Fibroblast of skin of left biceps (primary cell): Measurements from ENCODE around the gene SLC19A2.
A peak's percentile ranks its signal among the peaks of the same experiment; 100 is the strongest.
"Not testable (repeated sequence)": the region's sequence is repeated elsewhere in the genome, so short reads cannot be mapped to it uniquely, and the experiment has no call there.

Experiments
- DNase-seq, 2 experiments: peaks; one replicate each; pipeline ENCODE4 v3.0.0-alpha.2; 2013; ENCODE audit warnings: low read depth in 2 of 2

Gene SLC19A2, protein sequence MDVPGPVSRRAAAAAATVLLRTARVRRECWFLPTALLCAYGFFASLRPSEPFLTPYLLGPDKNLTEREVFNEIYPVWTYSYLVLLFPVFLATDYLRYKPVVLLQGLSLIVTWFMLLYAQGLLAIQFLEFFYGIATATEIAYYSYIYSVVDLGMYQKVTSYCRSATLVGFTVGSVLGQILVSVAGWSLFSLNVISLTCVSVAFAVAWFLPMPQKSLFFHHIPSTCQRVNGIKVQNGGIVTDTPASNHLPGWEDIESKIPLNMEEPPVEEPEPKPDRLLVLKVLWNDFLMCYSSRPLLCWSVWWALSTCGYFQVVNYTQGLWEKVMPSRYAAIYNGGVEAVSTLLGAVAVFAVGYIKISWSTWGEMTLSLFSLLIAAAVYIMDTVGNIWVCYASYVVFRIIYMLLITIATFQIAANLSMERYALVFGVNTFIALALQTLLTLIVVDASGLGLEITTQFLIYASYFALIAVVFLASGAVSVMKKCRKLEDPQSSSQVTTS

GRCh38 chr1:169485431-169486280, at the start of gene SLC19A2:
Gene SLC19A2 (minus strand): TSS chr1:169485944. CDS start chr1:169485766, 178 bp downstream.
- DNase-seq: peak; percentile 99

- DNase-seq: no peak
Observed at GRCh38 chr1:169534653-169535052, 48.9 kb upstream of the SLC19A2 start.

DNA sequence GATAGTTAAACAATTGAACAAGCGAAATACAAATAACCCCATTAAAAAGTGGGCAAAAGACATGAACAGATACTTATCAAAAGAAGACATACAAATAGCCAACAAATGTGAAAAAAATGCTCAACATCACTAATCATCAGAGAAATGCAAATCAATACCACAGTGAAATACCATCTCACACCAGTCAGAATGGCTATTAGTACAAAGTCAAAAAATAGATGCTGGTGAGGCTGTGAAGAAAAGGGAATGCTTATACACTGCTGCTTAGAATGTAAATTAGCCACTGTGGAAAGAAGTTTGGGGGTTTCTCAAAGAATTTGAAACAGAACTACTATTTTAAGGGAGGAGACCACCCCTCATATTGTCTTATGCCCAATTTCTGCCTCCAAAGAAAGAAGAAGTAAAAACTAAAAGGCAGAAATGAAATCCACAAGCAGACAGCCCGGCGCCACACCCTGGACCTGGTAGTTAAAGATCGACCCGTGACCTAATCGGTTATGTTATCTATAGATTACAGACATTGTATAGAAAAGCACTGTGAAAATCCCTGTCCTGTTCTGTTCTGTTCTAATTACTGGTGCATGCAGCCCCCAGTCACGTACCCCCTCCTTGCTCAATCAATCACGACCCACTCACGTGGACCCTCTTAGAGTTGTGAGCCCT, 47.9 kb upstream of the SLC19A2 start:
- not testable (repeated sequence) for DNase-seq

- DNase-seq: no peak
Observed at GRCh38 chr1:169530448-169530847, 44.7 kb upstream of the SLC19A2 start.

DNA sequence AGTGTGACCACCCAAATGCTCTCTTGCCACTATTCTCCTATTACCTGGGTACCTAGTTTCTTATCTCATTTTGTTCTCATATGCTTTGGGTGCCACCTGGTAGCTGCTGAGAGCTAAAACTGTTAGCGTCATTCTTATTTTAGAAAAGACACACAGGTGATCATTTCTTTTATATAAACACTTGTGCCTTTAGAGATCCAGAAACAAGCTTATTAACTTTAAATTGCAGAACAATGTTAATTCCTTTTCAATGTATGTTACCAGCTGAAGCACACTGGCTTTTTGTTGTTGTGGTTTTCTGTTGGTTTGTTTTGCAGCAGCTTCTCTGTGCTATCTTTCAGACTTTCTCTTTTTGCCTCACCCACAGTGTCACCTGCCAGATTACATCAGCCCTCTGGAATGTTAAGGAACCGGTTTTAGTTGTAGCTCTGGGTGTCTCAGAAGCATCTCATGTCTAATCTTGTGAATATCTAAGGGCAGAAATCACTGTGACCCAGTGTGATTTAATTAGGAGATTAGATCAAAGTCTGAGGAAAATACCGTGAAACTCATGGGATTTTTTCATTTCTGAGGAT, 43.4 kb upstream of the SLC19A2 start:
- no peak for DNase-seq

GRCh38 chr1:169528215-169529067, 42.7 kb upstream of the SLC19A2 start:
- no peak for DNase-seq

DNA sequence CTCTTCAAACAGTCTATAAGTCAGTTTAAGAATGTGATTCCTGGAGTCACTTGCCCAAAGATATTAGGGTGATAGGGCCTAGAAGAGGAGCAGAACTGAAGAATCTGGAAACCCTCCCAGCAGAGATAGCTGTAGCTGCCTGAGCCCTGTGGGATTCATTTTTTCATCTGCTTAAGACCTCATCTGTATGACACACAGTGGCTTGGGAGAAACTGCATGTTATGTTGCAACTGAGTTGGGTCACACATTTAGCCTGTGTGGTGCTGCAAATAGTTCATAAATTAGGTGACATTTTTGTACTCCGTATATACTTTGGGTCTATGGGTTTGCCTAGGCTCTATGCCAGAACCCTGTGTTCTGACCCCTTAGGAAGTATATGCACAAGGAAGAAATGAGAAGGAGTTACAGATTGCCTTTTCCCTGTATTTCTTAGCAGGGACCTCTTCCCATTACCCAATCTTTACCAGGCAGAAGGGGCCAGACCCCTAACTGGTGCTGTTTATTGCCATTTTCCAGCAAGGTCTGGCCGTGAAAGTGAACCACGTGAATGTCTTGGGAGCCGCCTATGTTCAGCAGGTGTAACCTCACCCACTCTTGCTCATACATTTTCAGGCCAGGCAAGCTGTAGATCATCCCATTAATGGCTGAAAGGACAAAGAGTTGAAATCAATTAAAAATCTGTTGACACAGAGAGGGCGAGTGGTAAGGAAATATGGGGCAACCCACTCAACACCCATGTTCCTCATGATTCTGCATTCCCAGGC, 41.9 kb upstream of the SLC19A2 start:
- no peak for DNase-seq

DNA sequence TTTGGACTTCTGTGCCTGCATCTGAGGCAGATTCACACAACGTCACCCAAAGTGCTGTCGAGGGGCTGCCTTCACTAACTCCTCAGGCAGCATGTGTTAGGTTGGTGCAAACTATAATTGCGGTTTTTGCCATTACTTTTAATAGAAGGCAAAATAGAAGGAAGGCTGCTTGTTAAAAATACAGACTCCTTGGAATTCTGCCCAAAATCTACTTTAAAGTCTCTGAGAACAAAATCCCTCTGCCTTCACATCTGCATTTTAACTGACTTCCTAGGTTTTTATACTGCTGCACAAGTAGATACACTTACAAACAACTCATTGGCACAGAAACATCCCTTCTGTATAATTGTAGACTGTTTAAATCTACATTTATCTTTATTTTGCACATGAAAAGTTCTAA, 41.3 kb upstream of the SLC19A2 start:
- no peak for DNase-seq

GRCh38 chr1:169526120-169526832, 40.5 kb upstream of the SLC19A2 start:
- DNase-seq: no peak

DNA sequence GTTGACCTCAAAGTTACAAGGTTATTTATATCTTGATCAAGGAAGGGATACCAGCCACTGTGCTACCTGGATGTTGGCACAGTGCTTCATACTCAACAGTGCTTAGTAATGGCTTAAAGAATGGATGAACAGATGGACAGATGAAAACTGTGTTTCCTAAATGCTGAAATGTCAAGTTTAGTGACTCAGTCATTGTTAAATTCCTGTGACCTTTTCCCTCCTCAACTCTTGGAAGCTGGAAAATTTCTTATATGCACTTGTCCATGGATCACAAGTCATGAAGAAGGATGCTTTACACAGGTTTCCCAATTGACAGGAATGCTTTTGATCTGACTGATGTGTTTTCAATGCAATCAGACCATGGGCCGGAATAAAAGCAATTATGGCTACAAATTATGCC, 39.6 kb upstream of the SLC19A2 start:
- DNase-seq: no peak

GRCh38 chr1:169523904-169524303, 38.2 kb upstream of the SLC19A2 start:
- no peak for DNase-seq

- no peak for DNase-seq
Observed at GRCh38 chr1:169521226-169521625, 35.5 kb upstream of the SLC19A2 start.

- no peak for DNase-seq
Observed at GRCh38 chr1:169517558-169518186, 31.9 kb upstream of the SLC19A2 start.

DNA sequence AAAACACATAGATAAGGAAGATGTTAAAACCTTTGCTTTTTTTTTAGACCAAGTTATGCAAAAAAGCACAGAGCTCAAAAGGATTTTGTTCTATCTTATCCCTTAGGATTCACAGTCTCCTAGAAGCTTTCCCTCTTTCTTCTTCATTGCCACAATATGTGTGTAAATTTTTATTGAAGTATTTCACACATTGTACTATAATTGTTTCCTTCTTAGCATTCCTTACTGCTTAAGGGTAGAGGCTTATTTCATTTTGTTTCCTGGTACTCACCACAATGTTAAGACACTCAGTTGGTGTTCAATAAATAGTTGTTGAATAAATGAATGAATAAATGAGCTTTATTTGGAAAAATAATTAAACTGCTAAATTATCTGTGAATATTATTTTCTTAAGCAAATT, 29.9 kb upstream of the SLC19A2 start:
- DNase-seq: no peak

DNA sequence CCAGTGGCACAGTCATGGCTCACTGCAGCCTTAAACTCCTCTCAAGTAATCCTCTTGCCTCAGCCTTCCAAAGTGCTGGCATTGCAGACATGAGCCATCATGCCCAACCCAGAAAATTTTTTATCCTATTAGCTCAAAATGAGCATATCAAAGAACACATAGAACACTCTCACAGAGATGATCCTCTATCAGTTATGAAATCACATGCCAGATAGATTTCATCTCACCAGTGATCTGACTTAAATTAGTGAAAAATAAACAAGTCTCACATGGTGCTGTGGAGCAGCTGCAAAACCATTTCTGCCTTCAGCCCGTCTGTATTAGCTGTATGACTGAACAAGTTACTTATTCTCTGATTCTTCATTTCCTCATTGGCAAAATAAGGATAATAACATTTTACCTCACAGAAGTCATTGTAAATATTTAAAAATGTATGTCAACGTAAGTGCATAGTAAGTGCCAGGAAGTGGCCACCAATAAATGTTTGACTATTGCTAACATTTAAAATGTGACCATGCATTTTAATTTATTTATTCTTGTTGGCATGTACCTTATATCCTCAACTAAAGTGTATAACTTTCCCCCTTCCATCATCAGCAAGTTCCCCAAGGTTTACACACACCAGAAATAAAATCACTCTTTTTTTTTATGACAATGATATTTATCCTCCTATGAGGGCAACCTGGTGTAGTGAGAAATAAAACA, 29.0 kb upstream of the SLC19A2 start:
- no peak for DNase-seq

DNA sequence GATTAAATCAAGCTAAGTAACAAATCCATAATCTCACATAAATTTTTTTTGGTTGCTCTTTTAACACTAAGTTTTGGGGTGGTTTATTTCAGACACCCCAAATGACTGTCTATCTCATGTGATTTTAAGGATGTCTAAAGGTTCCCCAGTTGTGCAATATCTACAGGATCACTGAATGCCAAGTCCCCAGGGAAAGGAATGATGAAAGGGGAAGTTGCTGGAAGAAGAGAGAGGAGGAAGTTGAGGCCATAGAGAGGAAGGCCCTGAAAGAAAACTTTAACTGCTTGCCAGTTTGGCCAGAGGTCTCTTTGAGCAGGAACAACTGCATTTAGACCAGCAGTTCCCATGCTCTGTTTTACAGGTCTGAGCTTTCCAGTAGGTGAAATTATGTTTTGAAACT, 27.5 kb upstream of the SLC19A2 start:
- DNase-seq: no peak

- peak; percentile 23 to 25 for DNase-seq
Observed at GRCh38 chr1:169511316-169512005, 25.7 kb upstream of the SLC19A2 start.

- DNase-seq: no peak
Observed at GRCh38 chr1:169510060-169510459, 24.3 kb upstream of the SLC19A2 start.
